Psoas muscle (tissue), 8 donors: Measurements from ENCODE around the gene PEX11A. TPM values are rescaled to one million over a fixed set of nuclear protein-coding genes. Genes with fewer than 3 reads are reported as not detected.

Source experiments
- ATAC-seq, 4 donors: fragments of 200-7000 bp; cut with Tn5 transposase; one replicate each; pipeline ENCODE4 v1.9.1; 2020; ENCODE audit warnings: moderate library complexity in 3 of 4, mild to moderate bottlenecking in 2 of 4
- DNase-seq, 2 donors: peaks; one replicate each; pipeline ENCODE4 v3.0.0-alpha.2; 2020
- H3K27ac ChIP-seq: fragments of 200-600 bp; one replicate; pipeline ENCODE4 v1.8.0; 2022
- H3K27me3 ChIP-seq, 3 donors: fragments of 200-600 bp in 1 of 3; one replicate each; pipeline versions ENCODE4 v1.6.1 to v1.8.0; 2013 to 2022; ENCODE audit warnings: low read length in 2 of 3, mild to moderate bottlenecking in 2 of 3, moderate library complexity in 1 of 3; ENCODE audit not compliant: insufficient read depth in 3 of 3
- H3K36me3 ChIP-seq, 2 donors: fragments of 200-600 bp in 1 of 2; one replicate each; pipeline versions ENCODE4 v1.6.1 to v1.8.0; 2013 to 2022; ENCODE audit warnings: low read depth in 1 of 2, mild to moderate bottlenecking in 1 of 2, moderate library complexity in 1 of 2; ENCODE audit not compliant: insufficient read depth in 1 of 2
- H3K4me1 ChIP-seq: fragments of 200-600 bp; one replicate; pipeline ENCODE4 v1.8.0; 2022
- H3K4me3 ChIP-seq: fragments of 200-600 bp; one replicate; pipeline ENCODE4 v1.8.0; 2022; ENCODE audit warnings: mild to moderate bottlenecking
- H3K9me3 ChIP-seq: fragments of 200-600 bp; one replicate; pipeline ENCODE4 v1.8.0; 2022
- CTCF ChIP-seq: fragments of 200-600 bp; IDR thresholded peaks from one replicate; pipeline ENCODE4 v1.8.0; 2022; ENCODE audit warnings: antibody characterized with exemption
- WGBS, 3 donors: extraction: QIAGEN DNeasy Blood & Tissue Kit; methylation state at CpG; one replicate each; pipeline versions ENCODE4 v1.1.6 to v1.1.7; 2013; 5-methylcytosine and 5-hydroxymethylcytosine counted together
- intact Hi-C, 2 donors: fragments of 100-400 bp; cut with DNase I; formaldehyde crosslinking; loops; one replicate each; pipeline versions ENCODE4 v1.11.0 to v1.14.2; 2022
- polyA plus RNA-seq, 3 donors: library from polyadenylated mRNA; stranded (reverse); fragments of 200-250 nt; gene quantifications; one replicate each; pipeline ENCODE4 v1.2.3, GENCODE V29; 2013
- total RNA-seq, 4 donors: library from RNA; stranded (reverse); fragmentation: NEBNext Ultra II Directional in 2 of 4; extraction: Animal tissue kit (Norgen Biotek cat#: 25700) in 2 of 4; gene quantifications; one replicate each; pipeline versions ENCODE4 v1.2.1 to v1.2.4, GENCODE V29; 2021 to 2023
- donor health status: healthy with polysubstance abuse.
- donor health status: DM: no; HTN: no; CAD: no; lungs with moderate emphysema.
- donor health status: Bipolar disorder and iron deficiency.
- donor health status: healthy.
- donor health status: DM: yes; HTN: yes; CAD: no.
- donor health status: DM: no; HTN: no; CAD: no.
- donor health status: DM: no; HTN: no; CAD: no.
- donor health status: DM: yes; HTN: yes; CAD: no.

Gene PEX11A
- total and polyA plus RNA-seq, 7 donors, result 5.5 to 14.2 (median 9.8) TPM

- peak overlapping the region; percentile 59 for H3K27ac ChIP-seq
These were observed 10.2 kb downstream of the PEX11A start for GRCh38 chr15:89680282-89680873.

GRCh38 chr15:89679212-89679611 lies 11.3 kb downstream of the PEX11A start, which contains the start of gene PLIN1:
Gene PLIN1 (minus strand): TSS chr15:89679367. CDS start chr15:89677489, 1,878 bp downstream.
- WGBS, 3 donors, result 88 to 93% (median 91%) methylated on average over 2 of the region's 2 CpGs
- Histone ChIP-seq H3K4me3 (no peak within 1 kb of the TSS), H3K27ac (peak within 1 kb of the TSS; percentile 59), H3K9me3 (no peaks in the 10 kb centered on the region), H3K27me3 (no peaks in the 10 kb centered on the region), H3K4me1 (peaks cover 33% of the 10 kb centered on the region), H3K36me3 (peaks cover 0 to 15% of the 10 kb centered on the region in 2 donors)
- DNase-seq, result no peak
- TF ChIP-seq CTCF, result no peak
- ATAC-seq, result peak in 2 of 4 donors; percentile 19 to 32
- intact Hi-C loops, result no loop called here

More at GRCh38 chr15:89680282-89680873, 10.2 kb downstream of the PEX11A start:
- no peaks in the 10 kb centered on the region for H3K27me3 ChIP-seq
- TF ChIP-seq CTCF, result no peak
- H3K4me3 ChIP-seq, result peak overlapping the region; percentile 12
- ATAC-seq, result peak; percentile 94 to 98 (median 96)
- peaks cover 33% of the 10 kb centered on the region for H3K4me1 ChIP-seq
- intact Hi-C loops, result no loop called here
- H3K36me3 ChIP-seq, result peaks cover 0 to 23% of the 10 kb centered on the region in 2 donors
- 27 to 40% (median 31%) methylated on average over 5 of the region's 5 CpGs for WGBS, 3 donors
- H3K9me3 ChIP-seq, result no peaks in the 10 kb centered on the region
- peak; percentile 47 to 68 for DNase-seq

- H3K36me3 ChIP-seq, result no peaks in the 10 kb centered on the region
- H3K9me3 ChIP-seq, result no peaks in the 10 kb centered on the region
- H3K27ac ChIP-seq, result no peak overlapping the region
- H3K27me3 ChIP-seq, result no peaks in the 10 kb centered on the region
- WGBS, 3 donors, result 90 to 100% (median 95%) methylated on average over 1 of the region's 1 CpG
- H3K4me3 ChIP-seq, result no peak overlapping the region
- ATAC-seq (no peak), DNase-seq (no peak)
- intact Hi-C loops, result no loop called here
- TF ChIP-seq CTCF, result no peak
- peaks cover 33% of the 10 kb centered on the region for H3K4me1 ChIP-seq
These were observed 13.2 kb downstream of the PEX11A start for GRCh38 chr15:89677381-89677780.

- Histone ChIP-seq H3K4me3 (no peak overlapping the region), H3K36me3 (no peaks in the 10 kb centered on the region), H3K4me1 (peaks cover 17% of the 10 kb centered on the region), H3K27me3 (no peaks in the 10 kb centered on the region), H3K9me3 (no peaks in the 10 kb centered on the region), H3K27ac (no peak overlapping the region)
- TF ChIP-seq CTCF, result no peak
- 74 to 90% (median 76%) methylated on average over 6 of the region's 6 CpGs for WGBS, 3 donors
- intact Hi-C loops, result no loop called here
- no peak for DNase-seq
- ATAC-seq, result no peak
These were observed 14.9 kb downstream of the PEX11A start for GRCh38 chr15:89675606-89676005.

- Histone ChIP-seq H3K9me3 (no peaks in the 10 kb centered on the region), H3K4me1 (peaks cover 6% of the 10 kb centered on the region), H3K27ac (no peak overlapping the region), H3K36me3 (no peaks in the 10 kb centered on the region), H3K27me3 (no peaks in the 10 kb centered on the region), H3K4me3 (no peak overlapping the region)
- no peak for DNase-seq
- 73 to 79% (median 78%) methylated on average over 4 of the region's 4 CpGs for WGBS, 3 donors
- no peak for ATAC-seq
- intact Hi-C loops, result no loop called here
- TF ChIP-seq CTCF, result no peak
These were observed 16.0 kb downstream of the PEX11A start for GRCh38 chr15:89674526-89674925.
